CD4-positive, CD25-positive, alpha-beta regulatory T cell (primary cell): Measurements from ENCODE around the gene ARL16. TPM values are rescaled to one million over a fixed set of nuclear protein-coding genes. Genes with fewer than 3 reads are reported as not detected.

Experiments used
- ATAC-seq, 2 donors: fragments of 150-1000 bp; cut with Tn5 transposase; one replicate each; pipeline ENCODE4 v1.10.0; 2021; ENCODE audit warnings: low read depth in 2 of 2, moderate number of reproducible peaks in 2 of 2, moderate library complexity in 1 of 2
- DNase-seq, 3 donors: peaks; one replicate each; pipeline versions ENCODE4 v3.0.0 to v3.0.0-alpha.2; 2012 to 2022; ENCODE audit warnings: mixed read lengths in 1 of 3
- H3K27ac ChIP-seq: one replicate; pipeline ENCODE4 v1.7.0; 2013; ENCODE audit warnings: mild to moderate bottlenecking, low read length; ENCODE audit not compliant: insufficient read depth, poor library complexity, severe bottlenecking
- H3K27me3 ChIP-seq: one replicate; pipeline ENCODE4 v1.7.0; 2013; ENCODE audit warnings: low read length; ENCODE audit not compliant: control insufficient read depth, insufficient read depth
- H3K36me3 ChIP-seq: one replicate; pipeline ENCODE4 v1.7.0; 2013; ENCODE audit warnings: mild to moderate bottlenecking, low read length, moderate library complexity; ENCODE audit not compliant: control insufficient read depth, insufficient read depth
- H3K4me1 ChIP-seq: 2 replicates; pipeline ENCODE4 v1.7.0; 2013; ENCODE audit warnings: mild to moderate bottlenecking, low read length; ENCODE audit not compliant: insufficient read depth, control insufficient read depth, poor library complexity, severe bottlenecking
- H3K4me3 ChIP-seq: one replicate; pipeline ENCODE4 v1.7.0; 2013; ENCODE audit warnings: low read depth, mild to moderate bottlenecking, low read length, moderate library complexity
- H3K9me3 ChIP-seq, 2 experiments: 1 replicate in 1 of 2; 2 replicates in 1 of 2; pipeline ENCODE4 v1.7.0; 2013; ENCODE audit warnings: low read length in 2 of 2, mild to moderate bottlenecking in 1 of 2, moderate library complexity in 1 of 2; ENCODE audit not compliant: control insufficient read depth in 2 of 2
- H3K27ac Mint-ChIP-seq, 3 donors: one replicate each; pipeline ENCODE4 v1.8.0; 2020 to 2022; ENCODE audit warnings: mild to moderate bottlenecking in 3 of 3, mixed read lengths in 3 of 3, moderate library complexity in 2 of 3
- H3K27me3 Mint-ChIP-seq: one replicate; pipeline ENCODE4 v1.8.0; 2022; ENCODE audit warnings: mild to moderate bottlenecking, mixed read lengths
- H3K36me3 Mint-ChIP-seq: one replicate; pipeline ENCODE4 v1.8.0; 2020; ENCODE audit warnings: mixed read lengths
- H3K4me1 Mint-ChIP-seq, 4 donors: one replicate each; pipeline ENCODE4 v1.8.0; 2020 to 2022; ENCODE audit warnings: mixed read lengths in 4 of 4, mild to moderate bottlenecking in 1 of 4
- H3K4me3 Mint-ChIP-seq, 4 donors: one replicate each; pipeline ENCODE4 v1.8.0; 2020 to 2022; ENCODE audit warnings: mild to moderate bottlenecking in 4 of 4, mixed read lengths in 4 of 4, moderate library complexity in 3 of 4
- H3K9me3 Mint-ChIP-seq, 7 donors: one replicate each; pipeline ENCODE4 v1.8.0; 2020 to 2022; ENCODE audit warnings: mixed read lengths in 7 of 7, mild to moderate bottlenecking in 3 of 7, moderate library complexity in 2 of 7
- polyA plus RNA-seq, 4 donors: library from polyadenylated mRNA; unstranded; fragments of 300-500 nt; fragmentation: Illumina TruSeq; gene quantifications; one replicate each; pipeline ENCODE4 v1.2.3, GENCODE V29; 2021
- total RNA-seq: library from RNA; stranded (reverse); gene quantifications from one replicate; pipeline ENCODE4 v1.2.3, GENCODE V29; 2022

Gene ARL16
- total and polyA plus RNA-seq, 5 donors from 2014 or later: 24.7 to 34.7 (median 26.5) TPM

GRCh38 chr17:81720267-81721071 lies 36.9 kb upstream of the ARL16 start:
- peaks cover 8% of the 10 kb centered on the region for H3K27me3 Mint-ChIP-seq
- no peaks in the 10 kb centered on the region for H3K27me3 ChIP-seq
- H3K4me3 Mint-ChIP-seq: no peak overlapping the region
- no peaks in the 10 kb centered on the region for H3K36me3 ChIP-seq
- peaks cover 0 to 1% (median 0%) of the 10 kb centered on the region in 7 donors for H3K9me3 Mint-ChIP-seq
- H3K4me1 Mint-ChIP-seq: no peaks in the 10 kb centered on the region
- no peak overlapping the region for H3K4me3 ChIP-seq
- ATAC-seq: no peak
- H3K4me1 ChIP-seq: no peaks in the 10 kb centered on the region
- no peak overlapping the region for H3K27ac Mint-ChIP-seq
- H3K9me3 ChIP-seq: no peaks in the 10 kb centered on the region
- DNase-seq: no peak
- no peaks in the 10 kb centered on the region for H3K36me3 Mint-ChIP-seq
- no peak overlapping the region for H3K27ac ChIP-seq

- no peaks in the 10 kb centered on the region for H3K36me3 ChIP-seq
- no peak overlapping the region for H3K4me3 Mint-ChIP-seq
These were observed 36.0 kb upstream of the ARL16 start for GRCh38 chr17:81719410-81720266.

GRCh38 chr17:81717766-81718089 lies 34.1 kb upstream of the ARL16 start:
- Mint-ChIP-seq H3K9me3 (peaks cover 0 to 1% (median 0%) of the 10 kb centered on the region in 7 donors), H3K27me3 (no peaks in the 10 kb centered on the region), H3K4me1 (peaks cover 0 to 8% (median 3%) of the 10 kb centered on the region in 4 donors), H3K36me3 (no peaks in the 10 kb centered on the region), H3K4me3 (peak overlapping the region in 1 of 4 donors; percentile 3), H3K27ac (no peak overlapping the region)
- H3K9me3 ChIP-seq: no peaks in the 10 kb centered on the region
- H3K4me3 ChIP-seq: no peak overlapping the region
- no peak for DNase-seq
- no peaks in the 10 kb centered on the region for H3K36me3 ChIP-seq
- ATAC-seq: no peak
- H3K27ac ChIP-seq: no peak overlapping the region
- peaks cover 10% of the 10 kb centered on the region for H3K4me1 ChIP-seq
- no peaks in the 10 kb centered on the region for H3K27me3 ChIP-seq

More at GRCh38 chr17:81719410-81720266, 36.0 kb upstream of the ARL16 start:
- DNase-seq: no peak
- no peak overlapping the region for H3K4me3 ChIP-seq
- H3K4me1 Mint-ChIP-seq: no peaks in the 10 kb centered on the region
- no peaks in the 10 kb centered on the region for H3K36me3 Mint-ChIP-seq
- no peak overlapping the region for H3K27ac ChIP-seq
- H3K27ac Mint-ChIP-seq: no peak overlapping the region
- no peaks in the 10 kb centered on the region for H3K9me3 ChIP-seq
- no peaks in the 10 kb centered on the region for H3K4me1 ChIP-seq
- peaks cover 8% of the 10 kb centered on the region for H3K27me3 Mint-ChIP-seq
- H3K27me3 ChIP-seq: no peaks in the 10 kb centered on the region
- ATAC-seq: no peak
- H3K9me3 Mint-ChIP-seq: peaks cover 0 to 1% (median 0%) of the 10 kb centered on the region in 7 donors

- H3K27ac Mint-ChIP-seq: no peak overlapping the region
- peaks cover 0 to 10% (median 4%) of the 10 kb centered on the region in 4 donors for H3K4me1 Mint-ChIP-seq
- DNase-seq (no peak), ATAC-seq (no peak)
- H3K4me3 Mint-ChIP-seq: no peak overlapping the region
- peaks cover 0 to 1% (median 0%) of the 10 kb centered on the region in 7 donors for H3K9me3 Mint-ChIP-seq
- Histone ChIP-seq H3K4me3 (no peak overlapping the region), H3K9me3 (no peaks in the 10 kb centered on the region), H3K27me3 (no peaks in the 10 kb centered on the region), H3K27ac (no peak overlapping the region), H3K4me1 (peaks cover 13% of the 10 kb centered on the region), H3K36me3 (no peaks in the 10 kb centered on the region)
- no peaks in the 10 kb centered on the region for H3K36me3 Mint-ChIP-seq
- H3K27me3 Mint-ChIP-seq: no peaks in the 10 kb centered on the region
These were observed 33.6 kb upstream of the ARL16 start for GRCh38 chr17:81717049-81717765.

GRCh38 chr17:81716674-81716996 lies 33.0 kb upstream of the ARL16 start:
- ATAC-seq: no peak
- Mint-ChIP-seq H3K4me3 (no peak overlapping the region), H3K27ac (no peak overlapping the region), H3K4me1 (peaks cover 0 to 10% (median 4%) of the 10 kb centered on the region in 4 donors), H3K27me3 (no peaks in the 10 kb centered on the region), H3K36me3 (no peaks in the 10 kb centered on the region), H3K9me3 (peaks cover 0 to 1% (median 0%) of the 10 kb centered on the region in 7 donors)
- no peak overlapping the region for H3K4me3 ChIP-seq
- H3K27me3 ChIP-seq: no peaks in the 10 kb centered on the region
- H3K27ac ChIP-seq: no peak overlapping the region
- H3K36me3 ChIP-seq: no peaks in the 10 kb centered on the region
- no peak for DNase-seq
- H3K4me1 ChIP-seq: peaks cover 15% of the 10 kb centered on the region
- H3K9me3 ChIP-seq: no peaks in the 10 kb centered on the region

GRCh38 chr17:81715872-81716673 lies 32.5 kb upstream of the ARL16 start:
- H3K27ac ChIP-seq: no peak overlapping the region
- H3K27me3 Mint-ChIP-seq: no peaks in the 10 kb centered on the region
- H3K4me1 Mint-ChIP-seq: peaks cover 0 to 13% (median 4%) of the 10 kb centered on the region in 4 donors
- H3K4me3 Mint-ChIP-seq: no peak overlapping the region
- no peaks in the 10 kb centered on the region for H3K36me3 Mint-ChIP-seq
- DNase-seq: no peak
- ATAC-seq: no peak
- H3K36me3 ChIP-seq: no peaks in the 10 kb centered on the region
- no peak overlapping the region for H3K27ac Mint-ChIP-seq
- no peaks in the 10 kb centered on the region for H3K9me3 ChIP-seq
- peaks cover 20% of the 10 kb centered on the region for H3K4me1 ChIP-seq
- no peak overlapping the region for H3K4me3 ChIP-seq
- peaks cover 0 to 1% (median 0%) of the 10 kb centered on the region in 7 donors for H3K9me3 Mint-ChIP-seq
- H3K27me3 ChIP-seq: no peaks in the 10 kb centered on the region
